Right renal pelvis (tissue), 4 donors: ENCODE data around the gene FOXF2. TPM values are rescaled to one million over a fixed set of nuclear protein-coding genes. Genes with fewer than 3 reads are reported as not detected.
A peak's percentile ranks its signal among the peaks of the same experiment; 100 is the strongest.

Source experiments
- DNase-seq, 4 donors: peaks; one replicate each; pipeline ENCODE4 v3.0.0-alpha.2; 2013; ENCODE audit warnings: low read depth in 4 of 4, low spot score in 3 of 4, missing footprints in 1 of 4
- polyA plus RNA-seq, 4 donors: library from polyadenylated mRNA; unstranded; fragments of 120-200 nt; gene quantifications; one replicate each; pipeline ENCODE4 v1.2.1, GENCODE V29; 2013; ENCODE audit not compliant: insufficient read length in 4 of 4

Gene FOXF2
- polyA plus RNA-seq, 4 donors, result 0.07 to 0.31 (median 0.13) TPM

DNA sequence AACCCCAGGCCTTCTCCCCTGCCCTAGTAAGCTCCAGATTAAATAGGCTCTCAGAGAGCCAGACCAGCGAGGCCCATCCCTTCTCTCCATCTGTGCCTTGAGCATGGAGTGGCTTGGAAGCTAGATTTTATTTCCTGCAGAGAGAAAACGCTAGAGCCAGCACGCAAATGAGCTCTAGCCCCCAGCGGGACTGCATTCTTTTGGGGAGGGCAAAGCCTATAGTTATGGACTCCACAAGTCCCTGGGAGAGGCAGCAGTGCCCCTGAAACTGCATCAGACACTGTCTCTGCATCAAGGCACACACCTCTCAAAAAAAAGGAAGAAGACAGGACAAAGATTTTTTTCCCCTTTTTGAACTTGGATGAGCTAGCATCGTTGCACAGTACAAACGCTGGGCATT, 15.8 kb downstream of the FOXF2 start:
- no peak for DNase-seq

DNA sequence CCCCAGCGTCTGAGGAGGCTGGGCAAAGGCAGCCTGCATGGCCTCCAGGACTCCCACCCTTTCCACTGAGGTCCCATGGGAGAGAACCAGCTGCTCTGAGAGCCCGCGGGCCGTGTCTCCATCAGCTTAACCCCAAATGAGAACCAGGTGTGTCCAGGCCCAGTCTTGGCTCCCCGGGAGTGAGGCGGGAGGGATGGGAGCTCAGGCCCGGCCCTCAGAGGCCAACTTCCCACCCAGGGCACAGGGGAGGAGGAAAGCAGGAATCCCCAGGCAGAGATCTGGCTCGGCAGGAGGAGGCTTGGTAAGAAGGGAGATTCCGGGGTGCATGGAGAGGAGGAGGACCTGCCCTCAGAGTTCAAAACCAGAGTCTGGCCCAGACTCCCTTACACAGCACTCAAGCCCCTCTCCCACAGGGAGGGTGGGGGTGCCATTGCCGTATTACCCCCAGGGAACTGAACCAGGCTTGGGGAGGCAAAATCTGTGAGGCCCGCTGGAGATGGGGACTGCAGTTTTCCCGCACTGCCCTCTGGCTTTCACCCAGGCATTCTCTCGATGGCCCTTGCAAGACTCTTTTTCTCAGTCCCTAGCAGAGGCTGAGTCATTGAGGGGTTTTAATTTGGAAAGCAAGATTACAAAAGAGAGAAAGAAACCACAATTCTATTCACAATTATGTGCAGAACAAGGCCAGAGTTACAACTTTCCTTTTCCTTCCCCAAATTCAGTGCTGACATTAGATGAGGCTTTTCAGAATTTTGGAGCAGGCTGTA, 17.1 kb downstream of the FOXF2 start:
- DNase-seq, result no peak

DNA sequence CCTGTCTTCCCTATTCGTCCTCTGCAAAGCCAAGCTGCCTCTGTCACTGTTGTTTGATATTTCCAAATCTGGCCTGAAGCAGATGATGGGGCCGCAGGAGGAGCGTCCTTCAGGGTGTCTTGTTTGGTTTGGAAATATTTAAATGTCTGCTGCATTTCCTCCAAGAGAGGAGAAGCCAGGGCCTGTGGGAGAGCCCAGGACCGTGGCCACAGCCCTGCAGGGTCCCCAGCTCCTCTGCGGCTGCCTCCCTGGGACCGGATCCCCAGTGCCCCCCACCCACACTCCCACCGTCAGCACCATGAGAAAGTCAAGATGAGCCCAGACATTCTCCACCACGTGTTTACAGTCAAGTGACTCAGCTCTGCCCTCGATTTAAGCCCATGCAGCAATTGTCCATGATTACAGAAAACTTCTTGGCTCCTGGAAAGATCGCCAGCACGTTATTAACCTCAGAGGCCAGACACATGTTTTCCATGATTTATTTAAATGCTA, 18.2 kb downstream of the FOXF2 start:
- DNase-seq, result no peak

DNA sequence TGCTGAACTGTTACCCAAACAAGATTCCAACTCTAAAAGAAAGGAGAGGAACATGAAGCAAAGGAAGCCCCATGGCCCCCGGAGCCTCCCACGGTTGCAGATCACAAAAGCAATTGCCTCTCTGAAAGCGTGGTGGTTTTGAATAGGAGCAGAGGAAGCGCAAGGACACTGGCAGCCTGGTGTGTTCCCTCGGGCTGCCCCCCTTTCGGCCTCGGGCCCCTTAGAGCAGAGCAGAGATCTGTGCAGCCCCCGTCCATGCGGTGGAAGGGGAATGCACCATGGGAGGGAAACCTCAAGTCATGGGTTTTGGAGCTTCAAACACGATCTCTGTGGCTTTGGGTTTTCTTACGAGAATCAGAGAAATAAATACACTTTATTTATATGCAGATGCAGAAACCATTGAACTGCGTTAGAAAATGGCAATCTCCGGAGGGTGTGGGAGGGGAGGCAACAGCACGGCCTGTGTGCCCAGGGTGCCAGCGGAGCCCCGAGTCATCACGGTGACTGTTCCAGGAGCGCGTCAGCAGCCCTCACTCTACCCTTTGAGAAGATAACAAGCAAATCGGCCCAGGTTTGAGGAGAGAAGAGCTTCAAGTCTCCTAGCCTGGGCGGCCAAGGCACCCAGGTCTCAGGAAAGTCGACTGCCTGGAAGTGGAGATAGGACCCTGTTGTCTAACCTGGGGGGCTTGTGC, 20.5 kb downstream of the FOXF2 start:
- no peak for DNase-seq

DNA sequence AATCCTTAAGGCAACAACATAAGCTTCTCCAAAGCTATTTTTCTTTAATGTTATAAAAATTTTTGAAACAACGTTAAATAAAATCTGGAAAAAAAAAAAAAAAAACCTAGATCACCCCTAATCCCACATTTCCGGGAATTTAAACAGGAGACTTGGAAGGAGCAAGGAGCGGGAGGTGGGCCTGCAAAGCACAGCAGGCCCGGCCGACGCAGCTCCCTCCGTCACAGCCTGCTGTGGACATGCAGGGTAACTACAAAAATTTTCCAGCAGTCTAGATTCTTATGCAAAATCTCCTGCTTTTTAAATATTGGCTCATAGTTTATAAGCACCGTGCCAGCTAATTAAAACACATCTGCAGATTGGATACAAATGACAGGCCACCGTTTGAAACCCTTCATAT, 23.5 kb downstream of the FOXF2 start:
- DNase-seq, result no peak

DNA sequence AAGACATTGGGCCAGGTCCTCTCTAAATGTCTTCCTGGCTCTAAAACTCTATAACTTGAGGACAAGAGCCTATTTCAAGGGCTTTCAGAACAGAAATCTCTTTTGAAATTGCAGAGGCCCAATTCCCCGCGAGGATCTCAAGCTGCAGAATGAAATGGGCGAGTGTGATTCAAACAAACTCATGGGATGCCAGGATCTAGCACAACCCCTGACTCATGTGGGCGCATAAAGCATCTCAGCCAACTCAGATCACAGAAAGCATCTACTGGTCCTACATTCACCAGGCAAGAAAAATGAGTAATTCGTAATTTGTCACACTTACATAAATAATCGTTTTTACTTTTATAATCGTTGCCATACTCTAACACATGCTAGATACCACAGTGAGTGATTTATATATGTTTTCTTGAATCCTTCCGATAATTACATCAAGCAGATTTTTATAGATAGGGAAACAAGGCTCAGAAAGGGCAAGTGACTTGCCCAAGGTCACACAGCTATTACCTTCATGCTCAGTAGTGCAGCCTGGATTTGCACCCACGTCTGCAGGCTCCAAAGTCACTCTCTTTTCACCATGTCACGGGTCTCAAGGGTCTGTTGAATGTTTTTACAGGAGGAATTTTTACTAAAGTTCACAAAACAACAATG, 26.2 kb downstream of the FOXF2 start:
- no peak for DNase-seq

DNA sequence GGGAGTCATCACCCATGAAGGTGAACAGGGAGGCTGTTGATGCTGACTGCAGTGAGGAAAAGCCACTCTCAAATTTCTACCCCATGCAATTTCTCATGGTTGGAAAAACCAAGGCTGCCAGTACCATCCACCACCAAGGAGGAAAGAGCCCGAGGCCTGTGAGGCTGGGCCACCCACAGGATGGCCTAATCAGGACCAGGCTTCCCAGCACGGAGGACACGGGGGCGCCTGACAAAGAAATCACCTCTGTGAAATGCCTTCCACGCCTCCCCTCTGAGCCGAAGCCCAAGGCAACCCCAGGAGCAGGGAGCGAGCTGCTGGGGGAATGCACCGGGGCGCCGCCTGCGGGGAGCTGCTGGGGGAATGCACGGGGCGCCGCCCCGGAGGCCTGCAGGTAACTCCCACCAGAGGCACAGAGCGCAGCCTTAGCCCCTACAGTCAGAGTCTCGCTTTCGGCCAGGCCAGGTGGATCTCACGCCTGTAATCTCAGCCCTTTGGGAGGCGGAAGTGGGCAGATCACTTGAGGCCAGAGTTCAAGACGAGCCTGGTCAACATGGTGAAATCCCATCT, 26.9 kb downstream of the FOXF2 start:
- DNase-seq, result no peak

DNA sequence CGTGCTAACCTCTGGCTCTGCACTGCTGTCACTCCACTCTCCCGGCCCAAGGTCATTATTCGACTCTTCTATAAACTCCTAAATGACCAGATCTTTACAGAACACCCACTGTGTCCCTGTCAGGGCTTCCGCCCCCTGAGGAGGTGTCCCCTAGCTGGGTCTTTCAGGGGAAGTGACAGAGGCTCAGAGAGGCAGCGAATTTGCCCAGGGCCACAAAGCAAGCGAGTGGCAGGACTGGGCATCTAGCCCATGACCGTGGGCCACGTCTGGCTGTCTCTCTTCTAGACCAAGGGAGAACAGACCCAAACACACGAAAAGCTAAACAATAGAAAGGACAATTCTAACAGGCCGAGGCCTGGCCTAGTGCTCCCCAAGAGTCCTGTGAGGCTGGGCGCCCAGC, 27.4 kb downstream of the FOXF2 start:
- no peak for DNase-seq

DNA sequence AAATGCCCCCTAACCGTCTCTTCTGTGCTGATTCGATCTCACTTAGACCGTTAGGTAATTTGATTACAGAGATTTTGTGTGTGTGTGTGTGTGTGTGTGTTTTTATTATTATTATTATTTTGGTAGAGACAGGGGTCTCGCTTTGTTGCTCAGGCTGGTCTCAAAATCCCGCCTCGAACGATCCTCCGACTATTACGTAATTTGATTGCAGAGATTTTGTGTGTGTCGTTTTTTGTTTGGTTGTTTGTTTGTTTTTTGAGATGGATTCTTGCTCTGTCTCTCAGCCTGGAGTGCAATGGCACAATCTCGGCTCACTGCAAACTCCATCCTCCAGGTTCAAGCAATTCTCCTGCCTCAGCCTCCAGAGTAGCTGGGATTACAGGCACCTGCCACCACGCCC, 28.3 kb downstream of the FOXF2 start:
- DNase-seq, result no peak

DNA sequence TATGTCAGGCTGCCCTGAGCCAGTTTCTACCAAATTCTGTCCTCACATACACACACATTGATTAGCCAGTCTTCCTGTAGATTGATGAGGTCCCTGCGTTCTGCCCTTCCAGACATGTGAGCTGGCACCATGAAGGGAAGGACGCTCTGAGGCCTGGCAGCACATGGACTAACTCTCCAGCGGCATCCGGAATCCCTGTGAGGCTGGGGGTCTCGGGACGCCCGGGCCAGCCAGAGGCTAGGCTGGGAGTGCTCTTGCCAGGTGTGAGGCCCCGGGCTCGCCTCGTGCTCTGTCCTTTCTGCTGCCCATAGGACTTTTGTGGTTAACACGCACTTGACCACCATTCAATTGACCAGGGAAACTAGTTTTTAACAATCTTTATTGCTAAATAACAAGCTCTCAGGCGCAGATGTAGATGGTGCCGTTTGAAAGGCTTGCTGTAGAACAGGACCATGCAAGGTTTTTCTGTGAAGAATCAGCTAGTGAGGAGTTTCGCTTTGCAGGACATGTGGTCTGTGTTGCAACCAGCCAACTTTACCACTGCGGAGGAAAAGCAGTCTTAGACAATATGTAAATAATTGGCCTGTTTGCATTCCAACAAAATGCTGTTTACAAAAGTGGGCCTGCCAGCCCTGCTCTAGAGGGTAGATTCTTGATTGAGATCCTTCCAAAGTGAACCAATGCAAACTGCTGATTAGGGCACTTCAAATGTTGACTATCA, 29.3 kb downstream of the FOXF2 start:
- DNase-seq, result no peak

DNA sequence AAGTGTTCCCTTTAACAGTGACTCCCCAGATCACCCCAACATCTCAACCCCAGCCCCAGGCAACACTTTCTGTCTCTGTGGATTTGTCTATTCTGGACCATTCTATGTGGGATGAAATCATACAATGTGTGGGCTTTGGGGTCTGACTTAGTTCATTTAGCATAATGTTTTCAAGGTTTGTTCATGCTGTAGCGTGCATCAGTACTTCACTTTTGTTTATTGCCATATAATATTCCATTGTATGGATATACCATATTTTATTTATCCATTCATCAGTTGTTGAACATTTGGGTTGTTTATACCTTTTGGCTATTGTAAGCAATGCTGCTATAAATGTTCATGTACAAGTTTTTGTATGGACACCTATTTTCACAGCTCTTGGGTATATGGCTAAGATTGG, 31.0 kb downstream of the FOXF2 start:
- DNase-seq, result no peak

DNA sequence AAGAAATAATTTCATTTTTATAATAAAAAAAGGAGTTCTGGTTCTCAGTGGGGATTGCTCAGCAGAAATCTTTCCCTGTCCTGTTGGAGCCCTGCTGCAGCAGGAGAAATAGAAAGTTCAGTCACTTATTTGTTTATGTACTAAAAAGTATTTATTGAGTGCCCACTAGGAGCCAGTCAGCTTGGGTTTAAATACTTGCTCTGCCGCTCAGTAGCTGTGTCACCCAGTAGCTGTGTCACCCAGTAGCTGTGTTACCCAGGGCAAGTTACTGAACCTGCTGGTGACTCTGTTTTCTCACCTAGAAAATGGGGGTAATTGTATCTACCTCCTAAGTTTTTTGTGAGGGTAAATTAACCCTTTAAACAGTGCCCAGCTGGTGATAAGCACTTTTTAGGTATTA, 32.9 kb downstream of the FOXF2 start:
- DNase-seq, result no peak

DNA sequence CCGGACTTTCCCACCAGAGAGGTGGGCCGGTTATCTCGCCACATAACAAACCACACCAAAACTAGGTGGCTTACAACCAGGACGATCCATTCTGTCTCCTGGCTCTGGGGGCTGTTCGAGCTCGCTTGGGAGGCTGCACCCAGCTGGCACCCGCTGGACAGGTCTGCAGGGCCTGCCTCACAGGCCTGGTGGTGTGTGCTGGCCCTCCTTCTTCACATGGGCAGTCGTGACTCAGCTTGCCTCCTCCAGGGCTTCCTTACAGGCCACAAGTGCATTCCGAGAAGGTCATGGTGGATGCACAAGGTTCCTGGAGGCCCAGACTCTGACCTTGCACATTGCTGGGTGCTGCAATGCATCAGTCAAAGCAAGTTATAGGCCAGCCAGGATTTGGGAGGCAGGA, 34.2 kb downstream of the FOXF2 start:
- no peak for DNase-seq

DNA sequence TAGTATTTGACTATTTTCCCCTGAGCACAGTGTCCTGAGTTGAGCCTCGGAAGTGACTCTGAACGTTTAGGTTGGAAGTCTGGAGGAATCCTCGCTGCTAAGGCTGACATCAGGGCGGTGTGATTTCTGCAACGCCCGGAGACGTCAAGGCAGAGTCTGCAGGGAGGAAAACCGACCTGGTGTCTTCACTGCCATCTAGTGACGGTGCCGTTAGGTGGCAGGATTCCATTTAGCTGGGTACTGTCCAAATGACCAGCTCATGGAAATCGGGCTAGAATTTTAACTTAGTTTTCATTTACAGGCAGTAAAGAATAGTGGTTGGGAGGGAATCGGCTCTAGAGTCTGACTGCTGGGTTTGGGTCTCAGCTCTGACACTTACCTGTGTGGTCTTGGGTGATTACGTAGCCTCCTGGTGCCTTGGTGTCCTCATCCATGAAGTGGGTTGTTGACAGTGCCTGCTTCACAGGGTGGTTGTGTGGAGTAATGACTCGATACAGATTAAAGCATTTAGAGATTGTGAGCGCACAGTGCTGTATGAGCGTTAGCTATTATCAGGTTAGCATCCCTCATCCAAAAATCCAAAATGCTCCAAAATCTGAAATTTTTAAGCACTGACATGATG, 35.0 kb downstream of the FOXF2 start:
- peak in 1 of 4 donors; percentile 18 for DNase-seq

DNA sequence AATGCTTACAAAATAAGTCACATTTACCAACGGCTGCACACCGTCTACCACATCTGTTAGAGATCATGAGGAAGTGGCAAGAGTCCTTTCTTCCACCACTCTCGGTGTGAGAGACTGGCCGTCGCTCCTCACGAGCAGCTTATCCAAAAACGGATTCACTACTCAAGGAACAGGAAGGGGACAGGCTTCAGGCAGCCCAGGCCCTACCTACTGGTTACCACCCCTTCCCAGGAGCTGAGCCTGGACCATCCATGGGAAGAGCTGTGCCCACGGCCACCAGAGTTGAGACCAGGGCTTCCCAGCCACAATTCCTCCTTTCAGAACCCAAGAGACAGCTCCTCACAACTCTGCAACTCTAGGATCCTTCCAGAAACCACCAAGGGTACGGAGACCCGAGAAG, 37.0 kb downstream of the FOXF2 start:
- no peak for DNase-seq

DNA sequence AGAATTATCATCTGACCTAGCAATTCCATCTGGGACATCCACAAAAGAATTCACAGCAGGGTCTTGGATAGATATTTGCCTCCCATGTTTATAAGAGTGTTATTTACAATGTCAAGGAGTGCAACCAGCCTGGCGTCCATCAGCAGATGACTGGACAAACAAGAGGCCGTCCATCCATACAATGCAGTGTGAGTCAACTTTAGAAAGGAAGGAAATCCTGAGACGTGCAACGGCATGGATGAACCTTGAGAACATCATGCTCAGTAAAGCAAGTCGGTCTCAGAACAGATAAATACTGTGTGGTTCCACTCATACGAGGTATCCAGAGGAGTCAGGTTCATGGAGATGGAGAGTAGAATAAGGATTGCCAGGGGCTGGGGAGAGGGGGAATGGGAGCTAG, 46.4 kb downstream of the FOXF2 start:
- DNase-seq, result no peak

DNA sequence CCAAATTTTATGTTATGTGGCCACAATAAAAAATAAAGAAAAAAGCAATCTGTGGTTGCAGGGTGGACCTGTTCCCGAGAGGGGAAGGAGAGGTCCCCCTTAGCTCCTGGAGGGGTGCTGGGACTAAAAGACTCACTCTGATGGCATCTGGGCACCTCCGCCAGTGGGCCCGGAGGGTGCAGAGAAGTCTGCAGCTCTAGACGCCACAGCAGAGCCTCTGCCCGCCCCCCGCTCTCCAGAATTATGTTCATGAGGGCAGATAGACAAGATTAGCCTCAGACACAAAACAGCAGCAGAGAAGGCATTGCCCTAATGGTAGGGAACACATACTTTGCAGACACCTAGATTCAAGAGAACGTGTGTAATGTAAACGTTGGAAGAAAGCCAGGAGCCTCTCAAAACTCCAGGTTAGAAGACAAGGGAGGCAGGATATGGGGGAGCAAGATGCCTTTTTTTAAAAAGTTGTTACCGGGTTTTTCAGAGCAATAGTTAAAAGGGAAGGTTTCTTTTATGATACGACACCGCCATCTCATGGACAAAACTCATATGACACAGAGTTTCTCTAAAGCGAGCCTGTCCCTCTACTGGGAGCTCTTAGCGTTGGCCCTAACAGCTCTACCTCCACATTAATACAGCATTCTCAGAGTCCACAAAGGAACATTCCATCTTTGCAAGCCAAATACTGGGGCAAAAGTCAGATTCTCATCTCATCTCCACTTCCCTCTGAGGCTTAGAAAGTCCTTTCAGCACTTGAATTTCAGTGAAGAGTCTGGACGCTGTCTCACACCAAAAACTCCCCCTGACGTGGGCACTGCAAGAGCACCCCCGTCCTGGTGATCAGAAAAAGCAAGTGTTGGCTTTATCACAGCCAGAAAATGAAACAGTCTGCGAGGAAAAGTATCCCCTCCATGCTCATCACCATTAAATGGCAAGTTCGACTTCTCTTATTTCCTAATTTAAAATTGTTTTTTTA, 47.2 kb downstream of the FOXF2 start:
- DNase-seq, result peak; percentile 60 to 77 (median 68)

DNA sequence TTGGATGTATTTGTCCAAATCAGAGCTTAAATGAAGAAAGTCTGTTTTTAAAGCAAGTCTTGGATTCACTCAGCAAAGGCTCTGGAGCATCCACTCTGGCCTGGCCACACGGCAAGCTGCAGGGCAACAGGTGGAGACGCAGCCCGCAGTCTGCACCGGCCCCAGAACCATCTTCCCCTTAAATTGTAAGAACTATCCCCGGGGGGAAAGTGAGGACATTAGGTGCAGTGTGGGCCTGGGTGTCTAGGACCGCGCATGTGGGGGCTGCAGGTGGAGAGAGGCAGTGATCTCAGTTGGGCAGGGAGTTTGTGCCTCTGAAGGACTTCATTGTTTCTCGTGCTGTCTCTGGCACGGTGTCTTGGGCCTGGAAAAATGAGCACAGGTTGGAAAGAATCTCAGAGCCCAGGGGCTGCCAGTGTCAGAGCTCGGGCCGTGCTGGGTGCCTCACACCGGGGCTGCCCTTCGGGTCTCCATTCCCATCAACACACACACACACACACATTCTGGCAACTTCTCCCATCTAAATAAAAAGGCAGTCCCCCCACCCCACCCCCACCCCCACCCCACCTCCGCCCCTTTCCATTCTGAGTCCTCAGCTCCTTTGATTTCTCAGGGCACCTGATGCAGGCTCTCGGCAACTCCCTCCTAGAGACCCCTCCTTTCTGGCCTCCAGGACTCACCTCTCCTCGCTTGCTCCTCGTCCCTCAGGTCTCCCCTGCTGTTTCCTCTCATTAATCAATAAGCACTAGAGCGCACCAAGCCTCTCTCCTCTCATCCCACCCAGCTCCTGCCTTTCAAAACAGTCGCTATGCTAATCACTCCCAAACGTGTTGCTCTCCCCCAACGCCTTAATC, 48.4 kb downstream of the FOXF2 start:
- no peak for DNase-seq
